GM10266 (cell line): Measurements from ENCODE around the gene PPP2R2D.

Experiments used
- DNase-seq: peaks from one replicate; pipeline ENCODE4 v3.0.0; 2012; ENCODE audit errors: extremely low spot score
- TF ChIP-seq, protein P1 (sequence below): IDR thresholded peaks from 2 replicates; pipeline ENCODE4 v1.5.1; 2012; ENCODE audit warnings: mild to moderate bottlenecking, low read depth; ENCODE audit not compliant: control insufficient read depth, insufficient read depth; ENCODE audit errors: missing control alignments

The PPP2R2D gene

DNA sequence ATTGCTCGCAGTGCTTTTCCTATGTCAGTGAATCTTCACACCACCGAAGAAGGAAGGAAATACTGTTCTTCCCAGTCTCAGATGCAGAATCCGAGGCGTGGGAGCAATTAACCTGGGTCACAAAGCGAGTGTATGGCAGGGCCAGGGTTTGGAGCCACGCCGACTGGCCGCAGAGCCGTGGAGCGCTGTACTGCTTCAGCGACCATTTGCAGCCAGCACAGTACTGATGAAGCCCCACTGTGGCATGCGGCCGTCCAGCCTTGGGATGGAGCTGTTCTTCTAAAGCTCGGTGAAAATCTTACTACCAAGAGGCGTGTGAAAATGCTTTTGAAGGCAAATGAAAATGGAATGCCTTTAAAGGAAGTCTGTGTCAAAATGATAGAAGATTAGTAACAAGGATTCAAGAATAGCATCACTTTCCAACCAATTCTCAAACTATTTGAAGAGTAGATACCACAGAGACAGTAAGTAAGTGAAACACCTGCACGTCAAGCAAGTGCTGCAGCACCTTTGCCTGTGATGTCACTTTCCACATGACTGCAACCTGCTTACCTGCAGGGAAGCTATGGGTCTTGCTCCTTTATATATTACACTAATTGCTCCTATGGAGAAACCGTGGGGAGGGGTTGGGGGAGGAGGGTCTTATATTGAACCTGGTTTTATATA lies 4.9 kb downstream of the PPP2R2D start:
- TF ChIP-seq, protein P1, sequence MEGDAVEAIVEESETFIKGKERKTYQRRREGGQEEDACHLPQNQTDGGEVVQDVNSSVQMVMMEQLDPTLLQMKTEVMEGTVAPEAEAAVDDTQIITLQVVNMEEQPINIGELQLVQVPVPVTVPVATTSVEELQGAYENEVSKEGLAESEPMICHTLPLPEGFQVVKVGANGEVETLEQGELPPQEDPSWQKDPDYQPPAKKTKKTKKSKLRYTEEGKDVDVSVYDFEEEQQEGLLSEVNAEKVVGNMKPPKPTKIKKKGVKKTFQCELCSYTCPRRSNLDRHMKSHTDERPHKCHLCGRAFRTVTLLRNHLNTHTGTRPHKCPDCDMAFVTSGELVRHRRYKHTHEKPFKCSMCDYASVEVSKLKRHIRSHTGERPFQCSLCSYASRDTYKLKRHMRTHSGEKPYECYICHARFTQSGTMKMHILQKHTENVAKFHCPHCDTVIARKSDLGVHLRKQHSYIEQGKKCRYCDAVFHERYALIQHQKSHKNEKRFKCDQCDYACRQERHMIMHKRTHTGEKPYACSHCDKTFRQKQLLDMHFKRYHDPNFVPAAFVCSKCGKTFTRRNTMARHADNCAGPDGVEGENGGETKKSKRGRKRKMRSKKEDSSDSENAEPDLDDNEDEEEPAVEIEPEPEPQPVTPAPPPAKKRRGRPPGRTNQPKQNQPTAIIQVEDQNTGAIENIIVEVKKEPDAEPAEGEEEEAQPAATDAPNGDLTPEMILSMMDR: no peak

DNA sequence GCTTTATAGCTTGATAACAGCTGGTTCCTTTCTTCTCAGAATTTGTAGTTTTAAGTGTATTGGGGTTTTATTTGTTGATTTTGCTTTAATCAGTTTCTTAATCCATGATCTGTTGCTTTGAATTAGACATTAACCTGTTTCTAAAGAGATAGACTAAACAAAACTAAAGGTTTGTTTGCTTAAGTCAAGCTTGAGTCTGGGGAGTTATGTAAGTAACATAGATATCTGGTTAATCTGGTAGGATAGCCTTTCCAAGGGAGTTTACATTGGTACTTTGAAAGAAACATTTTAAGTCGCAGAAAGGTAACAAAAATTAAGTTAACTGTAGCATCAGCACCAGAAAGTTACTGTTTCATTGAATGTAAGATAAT lies 5.4 kb downstream of the PPP2R2D start:
- no peak for DNase-seq
- TF ChIP-seq, protein P1: no peak

More for the DNA sequence above, 4.9 kb downstream of the PPP2R2D start:
- DNase-seq: no peak

DNA sequence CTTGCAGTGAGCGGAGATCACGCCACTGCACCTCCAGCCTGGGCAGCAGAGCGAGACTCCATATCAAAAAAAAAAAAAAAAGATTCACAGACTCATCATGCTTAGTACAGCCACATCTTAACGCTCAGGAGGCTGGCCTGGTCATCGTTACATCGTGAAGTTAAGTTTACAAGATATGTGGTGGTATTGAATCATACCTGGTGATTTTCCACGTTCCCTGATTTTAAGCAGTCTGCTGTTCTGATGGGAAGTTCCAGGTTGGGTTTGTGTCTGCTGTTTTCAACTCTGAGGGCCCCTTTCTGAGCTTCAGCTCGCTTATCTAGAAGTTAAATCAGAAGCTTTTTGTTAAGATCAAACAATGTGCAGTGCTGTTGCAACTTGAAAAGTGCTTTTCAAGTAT lies 6.9 kb downstream of the PPP2R2D start:
- TF ChIP-seq, protein P1: no peak
- DNase-seq: no peak

DNA sequence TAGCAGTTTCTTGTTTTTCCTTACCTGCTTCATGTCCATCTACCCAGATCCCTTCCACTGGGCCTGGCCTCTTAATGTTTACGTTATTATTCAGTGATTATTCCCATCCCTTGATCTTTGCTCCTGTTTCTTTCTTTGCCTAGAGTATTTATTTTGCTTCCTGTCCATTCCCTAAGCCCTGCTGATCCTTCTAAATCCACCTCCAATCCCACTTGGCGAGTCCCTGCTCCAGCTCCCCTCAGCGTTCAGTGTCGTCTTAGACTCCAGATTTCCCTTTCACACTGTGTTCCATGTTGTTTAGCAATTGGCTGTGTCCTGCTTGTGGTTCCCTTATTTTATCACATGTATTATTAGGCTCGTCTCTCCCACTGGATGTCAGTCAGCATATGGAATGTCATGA lies 7.3 kb downstream of the PPP2R2D start:
- TF ChIP-seq, protein P1: no peak
- DNase-seq: no peak

DNA sequence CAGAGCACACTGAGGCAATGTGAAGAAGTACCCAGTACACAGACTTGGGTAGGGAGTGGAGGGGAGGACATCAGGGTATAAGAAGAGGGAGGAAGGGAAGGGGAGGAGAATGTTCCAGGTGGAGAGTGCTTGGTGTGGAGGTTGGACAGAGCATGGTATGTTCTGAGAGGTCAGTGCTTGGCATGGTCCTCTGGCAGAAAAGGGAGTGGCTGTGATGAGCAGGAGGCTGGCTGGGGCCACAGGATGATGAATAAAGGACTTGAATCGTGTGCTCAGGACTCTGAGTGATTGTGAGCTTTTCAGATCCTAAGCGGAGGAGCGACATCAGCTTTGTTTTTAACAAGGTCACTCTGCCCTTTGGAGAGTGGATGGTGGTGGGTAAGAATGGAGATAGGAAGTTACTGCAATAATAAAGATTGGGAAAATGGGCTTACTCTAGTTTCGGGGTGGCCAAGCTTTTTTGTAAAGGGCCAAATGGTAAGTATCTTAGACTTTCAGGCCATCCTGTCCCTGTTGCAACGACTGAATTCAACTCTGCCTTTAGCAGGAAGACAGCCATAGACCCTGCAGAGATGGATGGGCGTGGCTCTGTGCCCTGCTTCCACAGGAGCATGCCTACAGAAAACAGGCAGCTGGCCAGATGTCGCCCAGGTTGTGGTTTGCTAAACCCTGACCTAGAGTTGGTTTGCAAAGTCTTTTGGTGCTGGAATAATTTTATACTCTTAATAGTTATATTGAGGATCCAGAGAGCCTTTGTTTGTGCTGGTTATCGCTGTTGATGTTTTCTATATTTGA lies 8.4 kb downstream of the PPP2R2D start:
- TF ChIP-seq, protein P1: no peak
- no peak for DNase-seq

DNA sequence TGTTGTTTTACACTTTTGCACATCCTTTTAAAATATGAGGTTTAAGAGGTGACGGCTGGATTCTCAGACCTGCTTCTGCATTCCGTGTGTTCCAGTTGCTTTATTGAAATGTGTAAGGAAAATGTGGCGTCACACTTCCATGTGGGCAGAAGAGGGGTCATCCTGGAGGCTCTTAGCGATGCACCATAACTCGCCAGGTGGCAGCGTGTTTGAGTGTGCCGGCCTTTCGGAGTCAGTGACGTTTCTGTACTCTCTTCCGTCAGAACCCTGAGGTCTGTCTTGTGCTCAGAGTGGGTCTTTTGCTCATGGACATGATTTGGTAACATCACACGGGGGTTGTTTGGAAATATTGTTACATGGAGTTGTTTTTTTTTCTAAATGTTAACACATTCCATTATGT lies 9.1 kb downstream of the PPP2R2D start:
- TF ChIP-seq, protein P1: no peak
- no peak for DNase-seq
